ENCODE data around the gene B4GALNT2. TPM values are rescaled to one million over a fixed set of nuclear protein-coding genes. Genes with fewer than 3 reads are reported as not detected.

The B4GALNT2 gene
- total RNA-seq, 2 experiments from 2014 or later: 0.06 to 0.16 TPM

GRCh38 chr17:49157784-49158183, 25.2 kb downstream of the B4GALNT2 start:
- H3K4me3 Mint-ChIP-seq: no peak overlapping the region
- ChIA-PET POLR2A (no interaction called here), CTCF (no interaction called here)
- H3K27ac Mint-ChIP-seq: no peak overlapping the region
- Histone ChIP-seq H3K4me3 (ENCODE audit: low read length) (no peak overlapping the region), H3K27me3 (ENCODE audit: control insufficient read depth in 1 of 2, insufficient read depth in 2 of 2, low read length in 2 of 2) (peaks cover 10 to 18% of the 10 kb centered on the region in 2 experiments), H3K27ac (ENCODE audit: low read depth in 1 of 2, low read length in 2 of 2) (no peak overlapping the region), H3K36me3 (ENCODE audit: insufficient read depth, low read length) (no peaks in the 10 kb centered on the region), H3K9me3 (ENCODE audit: control insufficient read depth in 1 of 2, insufficient read depth in 1 of 2, low read length in 2 of 2) (no peaks in the 10 kb centered on the region), H3K4me1 (ENCODE audit: insufficient read depth, low read length) (no peaks in the 10 kb centered on the region)
- peaks cover 43% of the 10 kb centered on the region for H3K27me3 Mint-ChIP-seq
- no peak for ATAC-seq (ENCODE audit: poor library complexity)
- TF ChIP-seq, protein P1, sequence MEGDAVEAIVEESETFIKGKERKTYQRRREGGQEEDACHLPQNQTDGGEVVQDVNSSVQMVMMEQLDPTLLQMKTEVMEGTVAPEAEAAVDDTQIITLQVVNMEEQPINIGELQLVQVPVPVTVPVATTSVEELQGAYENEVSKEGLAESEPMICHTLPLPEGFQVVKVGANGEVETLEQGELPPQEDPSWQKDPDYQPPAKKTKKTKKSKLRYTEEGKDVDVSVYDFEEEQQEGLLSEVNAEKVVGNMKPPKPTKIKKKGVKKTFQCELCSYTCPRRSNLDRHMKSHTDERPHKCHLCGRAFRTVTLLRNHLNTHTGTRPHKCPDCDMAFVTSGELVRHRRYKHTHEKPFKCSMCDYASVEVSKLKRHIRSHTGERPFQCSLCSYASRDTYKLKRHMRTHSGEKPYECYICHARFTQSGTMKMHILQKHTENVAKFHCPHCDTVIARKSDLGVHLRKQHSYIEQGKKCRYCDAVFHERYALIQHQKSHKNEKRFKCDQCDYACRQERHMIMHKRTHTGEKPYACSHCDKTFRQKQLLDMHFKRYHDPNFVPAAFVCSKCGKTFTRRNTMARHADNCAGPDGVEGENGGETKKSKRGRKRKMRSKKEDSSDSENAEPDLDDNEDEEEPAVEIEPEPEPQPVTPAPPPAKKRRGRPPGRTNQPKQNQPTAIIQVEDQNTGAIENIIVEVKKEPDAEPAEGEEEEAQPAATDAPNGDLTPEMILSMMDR (IDR thresholded peaks at IDR 0.05): no peak
- no peaks in the 10 kb centered on the region for H3K9me3 Mint-ChIP-seq
- no peaks in the 10 kb centered on the region for H3K4me1 Mint-ChIP-seq (ENCODE audit: low read depth)
- H3K36me3 Mint-ChIP-seq (ENCODE audit: low read depth): no peaks in the 10 kb centered on the region
- intact Hi-C loops (cut with DNase I, micrococcal nuclease): no loop called here
- no peak for DNase-seq

- H3K27me3 ChIP-seq (ENCODE audit: control insufficient read depth in 1 of 2, insufficient read depth in 2 of 2, low read length in 2 of 2): peaks cover 9 to 17% of the 10 kb centered on the region in 2 experiments
- Mint-ChIP-seq H3K9me3 (no peaks in the 10 kb centered on the region), H3K27ac (no peak overlapping the region), H3K36me3 (ENCODE audit: low read depth) (no peaks in the 10 kb centered on the region), H3K27me3 (peaks cover 47% of the 10 kb centered on the region), H3K4me3 (no peak overlapping the region), H3K4me1 (ENCODE audit: low read depth) (no peaks in the 10 kb centered on the region)
- DNase-seq: no peak
- TF ChIP-seq, protein P1 (IDR thresholded peaks at IDR 0.05): no peak
- H3K9me3 ChIP-seq (ENCODE audit: control insufficient read depth in 1 of 2, insufficient read depth in 1 of 2, low read length in 2 of 2): no peaks in the 10 kb centered on the region
- intact Hi-C loops (cut with DNase I, micrococcal nuclease): no loop called here
- no peak overlapping the region for H3K4me3 ChIP-seq (ENCODE audit: low read length)
- ChIA-PET CTCF (no interaction called here), POLR2A (no interaction called here)
- no peak overlapping the region for H3K27ac ChIP-seq (ENCODE audit: low read depth in 1 of 2, low read length in 2 of 2)
- H3K36me3 ChIP-seq (ENCODE audit: insufficient read depth, low read length): no peaks in the 10 kb centered on the region
- no peaks in the 10 kb centered on the region for H3K4me1 ChIP-seq (ENCODE audit: insufficient read depth, low read length)
- ATAC-seq (ENCODE audit: poor library complexity): no peak
These were observed 30.3 kb downstream of the B4GALNT2 start for GRCh38 chr17:49162866-49163265.

- no peaks in the 10 kb centered on the region for H3K36me3 Mint-ChIP-seq (ENCODE audit: low read depth)
- peaks cover 50% of the 10 kb centered on the region for H3K27me3 Mint-ChIP-seq
- Histone ChIP-seq H3K27me3 (ENCODE audit: control insufficient read depth in 1 of 2, insufficient read depth in 2 of 2, low read length in 2 of 2) (peaks cover 26 to 30% of the 10 kb centered on the region in 2 experiments), H3K4me1 (ENCODE audit: insufficient read depth, low read length) (no peaks in the 10 kb centered on the region), H3K4me3 (ENCODE audit: low read length) (no peak overlapping the region), H3K27ac (ENCODE audit: low read depth in 1 of 2, low read length in 2 of 2) (no peak overlapping the region), H3K36me3 (ENCODE audit: insufficient read depth, low read length) (no peaks in the 10 kb centered on the region), H3K9me3 (ENCODE audit: control insufficient read depth in 1 of 2, insufficient read depth in 1 of 2, low read length in 2 of 2) (no peaks in the 10 kb centered on the region)
- H3K27ac Mint-ChIP-seq: no peak overlapping the region
- POLR2A ChIA-PET: no interaction called here
- ATAC-seq (ENCODE audit: poor library complexity) (no peak), DNase-seq (no peak)
- no peaks in the 10 kb centered on the region for H3K4me1 Mint-ChIP-seq (ENCODE audit: low read depth)
- intact Hi-C loops (cut with DNase I, micrococcal nuclease): no loop called here
- CTCF ChIA-PET: no interaction called here
- H3K9me3 Mint-ChIP-seq: no peaks in the 10 kb centered on the region
- no peak overlapping the region for H3K4me3 Mint-ChIP-seq
- TF ChIP-seq, protein P1 (IDR thresholded peaks at IDR 0.05): no peak
These were observed 32.6 kb downstream of the B4GALNT2 start for GRCh38 chr17:49165143-49165542.

Data from CD4-positive, alpha-beta T cell (primary cell).